ENCODE data around the gene IL22RA1. TPM values are rescaled to one million over a fixed set of nuclear protein-coding genes. Genes with fewer than 3 reads are reported as not detected.

Gene IL22RA1
- polyA plus RNA-seq, 1 donor from 2014 or later: not detected

GRCh38 chr1:24113641-24114033 is 29.3 kb downstream of the IL22RA1 start:
- H2AFZ ChIP-seq (ENCODE audit: low read depth, low read length): no peak overlapping the region
- H3K79me2 ChIP-seq (replicated peaks; ENCODE audit: insufficient read depth, low read length): no peaks in the 10 kb centered on the region
- no peaks in the 10 kb centered on the region for H3K36me3 ChIP-seq (ENCODE audit: insufficient read depth, low read length)
- no peak for TF ChIP-seq POLR2AphosphoS5 (IDR thresholded peaks at IDR 0.05)
- no peak for TF ChIP-seq SMC3 (conservative IDR thresholded peaks at IDR 0.05; ENCODE audit: poor library complexity)
- TF ChIP-seq EP300 (conservative IDR thresholded peaks at IDR 0.05; ENCODE audit: poor library complexity, severe bottlenecking): no peak
- TF ChIP-seq TAF1 (IDR thresholded peaks at IDR 0.05; ENCODE audit: low read depth): no peak
- TF ChIP-seq EZH2 (IDR thresholded peaks at IDR 0.05; ENCODE audit: borderline replicate concordance, insufficient read depth, low read length, poor library complexity, severe bottlenecking): no peak
- TF ChIP-seq RAD21 (conservative IDR thresholded peaks at IDR 0.05): no peak
- TF ChIP-seq MXI1 (conservative IDR thresholded peaks at IDR 0.05; ENCODE audit: poor library complexity, severe bottlenecking): no peak
- TF ChIP-seq REST (IDR thresholded peaks at IDR 0.05; ENCODE audit: borderline replicate concordance): no peak
- TF ChIP-seq, protein P1, sequence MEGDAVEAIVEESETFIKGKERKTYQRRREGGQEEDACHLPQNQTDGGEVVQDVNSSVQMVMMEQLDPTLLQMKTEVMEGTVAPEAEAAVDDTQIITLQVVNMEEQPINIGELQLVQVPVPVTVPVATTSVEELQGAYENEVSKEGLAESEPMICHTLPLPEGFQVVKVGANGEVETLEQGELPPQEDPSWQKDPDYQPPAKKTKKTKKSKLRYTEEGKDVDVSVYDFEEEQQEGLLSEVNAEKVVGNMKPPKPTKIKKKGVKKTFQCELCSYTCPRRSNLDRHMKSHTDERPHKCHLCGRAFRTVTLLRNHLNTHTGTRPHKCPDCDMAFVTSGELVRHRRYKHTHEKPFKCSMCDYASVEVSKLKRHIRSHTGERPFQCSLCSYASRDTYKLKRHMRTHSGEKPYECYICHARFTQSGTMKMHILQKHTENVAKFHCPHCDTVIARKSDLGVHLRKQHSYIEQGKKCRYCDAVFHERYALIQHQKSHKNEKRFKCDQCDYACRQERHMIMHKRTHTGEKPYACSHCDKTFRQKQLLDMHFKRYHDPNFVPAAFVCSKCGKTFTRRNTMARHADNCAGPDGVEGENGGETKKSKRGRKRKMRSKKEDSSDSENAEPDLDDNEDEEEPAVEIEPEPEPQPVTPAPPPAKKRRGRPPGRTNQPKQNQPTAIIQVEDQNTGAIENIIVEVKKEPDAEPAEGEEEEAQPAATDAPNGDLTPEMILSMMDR (IDR thresholded peaks at IDR 0.05; ENCODE audit: poor library complexity, severe bottlenecking): no peak
- no peak overlapping the region for H3K27ac ChIP-seq (ENCODE audit: low read length)
- no peak overlapping the region for H3K9ac ChIP-seq (ENCODE audit: low read length)
- H3K4me3 ChIP-seq (ENCODE audit: low read length): no peak overlapping the region
- no peaks in the 10 kb centered on the region for H3F3A ChIP-seq (ENCODE audit: insufficient read depth, low read length, poor library complexity, severe bottlenecking)
- no peaks in the 10 kb centered on the region for H3K9me3 ChIP-seq (ENCODE audit: low read length)
- H3K4me2 ChIP-seq (ENCODE audit: low read length): no peak overlapping the region
- no peaks in the 10 kb centered on the region for H4K20me1 ChIP-seq (ENCODE audit: insufficient read depth)
- H3K27me3 ChIP-seq (ENCODE audit: insufficient read depth, low read depth, low read length): no peaks in the 10 kb centered on the region
- no peaks in the 10 kb centered on the region for H3K9me2 ChIP-seq (ENCODE audit: insufficient read depth, low read length)

DNA sequence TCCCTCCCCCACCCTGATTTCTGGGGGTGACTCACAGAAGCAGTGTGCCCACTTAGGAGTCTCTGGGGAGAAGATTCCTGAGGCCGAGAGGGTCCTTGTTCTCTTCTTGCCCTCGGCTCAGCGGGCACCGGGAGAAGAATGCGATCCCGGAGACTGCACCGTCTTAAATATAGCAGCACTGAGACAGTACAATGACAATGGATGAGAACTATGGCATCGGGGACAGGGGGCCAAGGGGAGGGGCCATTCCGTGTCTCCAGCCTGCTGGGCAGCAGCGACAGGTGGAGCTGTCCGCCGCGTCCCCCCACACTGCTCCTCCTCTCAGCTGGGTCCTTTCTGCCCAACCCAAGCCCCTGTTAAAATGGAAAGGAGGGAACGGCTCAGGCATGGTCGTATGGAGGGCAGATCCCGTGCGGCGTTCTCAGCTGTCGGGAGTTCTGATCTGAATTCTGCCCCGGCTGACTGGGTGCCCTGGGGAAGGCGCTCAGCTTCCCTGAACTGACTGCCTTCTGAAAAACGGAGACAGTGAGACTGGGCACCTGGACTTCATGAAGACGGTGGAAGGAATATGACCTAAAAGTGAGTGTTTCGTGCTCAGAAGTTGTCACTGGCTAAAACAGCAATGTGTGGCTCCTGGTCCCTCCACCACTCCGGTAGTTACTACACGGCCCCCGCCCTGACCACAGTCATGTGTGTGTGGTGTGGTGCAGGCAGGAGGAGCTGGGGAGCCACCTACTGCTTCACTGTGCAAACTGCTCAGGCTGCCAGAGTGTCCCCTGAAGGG is 30.8 kb downstream of the IL22RA1 start, which contains the start of gene MYOM3:
Gene MYOM3, minus strand, starts transcription at position 140 of the 784 bp plus-strand sequence. CDS start 3,499 bp downstream, outside the sequence.
- no peaks in the 10 kb centered on the region for H3K27me3 ChIP-seq (ENCODE audit: insufficient read depth, low read depth, low read length)
- no peaks in the 10 kb centered on the region for H3F3A ChIP-seq (ENCODE audit: insufficient read depth, low read length, poor library complexity, severe bottlenecking)
- no peak within 1 kb of the TSS for H3K9ac ChIP-seq (ENCODE audit: low read length)
- TF ChIP-seq, protein P1 (IDR thresholded peaks at IDR 0.05; ENCODE audit: poor library complexity, severe bottlenecking): peak; percentile 14
- TF ChIP-seq EZH2 (IDR thresholded peaks at IDR 0.05; ENCODE audit: borderline replicate concordance, insufficient read depth, low read length, poor library complexity, severe bottlenecking): no peak
- no peaks in the 10 kb centered on the region for H3K9me3 ChIP-seq (ENCODE audit: low read length)
- H2AFZ ChIP-seq (ENCODE audit: low read depth, low read length): no peak within 1 kb of the TSS
- no peaks in the 10 kb centered on the region for H3K79me2 ChIP-seq (replicated peaks; ENCODE audit: insufficient read depth, low read length)
- H3K27ac ChIP-seq (ENCODE audit: low read length): no peak within 1 kb of the TSS
- H3K4me2 ChIP-seq (ENCODE audit: low read length): no peak within 1 kb of the TSS
- no peaks in the 10 kb centered on the region for H3K9me2 ChIP-seq (ENCODE audit: insufficient read depth, low read length)
- H4K20me1 ChIP-seq (ENCODE audit: insufficient read depth): no peaks in the 10 kb centered on the region
- no peak within 1 kb of the TSS for H3K4me3 ChIP-seq (ENCODE audit: low read length)
- no peaks in the 10 kb centered on the region for H3K36me3 ChIP-seq (ENCODE audit: insufficient read depth, low read length)
